ENCODE measurements around the gene SELENOS.

Gene SELENOS

GRCh38 chr15:101277038-101277822 is at the start of gene SELENOS:
Gene SELENOS (minus strand): TSS chr15:101277485. CDS start chr15:101277417, 68 bp downstream.
- DNase-seq = peak; percentile 77

GRCh38 chr15:101326462-101327146 is 49.3 kb upstream of the SELENOS start:
- DNase-seq = no peak

- no peak for DNase-seq
Observed at GRCh38 chr15:101326026-101326315, 48.7 kb upstream of the SELENOS start.

- DNase-seq = no peak
Observed at GRCh38 chr15:101325263-101326025, 48.2 kb upstream of the SELENOS start.

- no peak for DNase-seq
Observed at GRCh38 chr15:101324524-101325177, 47.4 kb upstream of the SELENOS start.

GRCh38 chr15:101323793-101324523 is 46.7 kb upstream of the SELENOS start:
- DNase-seq = no peak

GRCh38 chr15:101322854-101323477 is 45.7 kb upstream of the SELENOS start:
- no peak for DNase-seq

- no peak for DNase-seq
Observed at GRCh38 chr15:101322016-101322695, 44.9 kb upstream of the SELENOS start.

GRCh38 chr15:101320501-101321052 is 43.3 kb upstream of the SELENOS start:
- DNase-seq = no peak

GRCh38 chr15:101318839-101319238 is 41.6 kb upstream of the SELENOS start:
- no peak for DNase-seq

GRCh38 chr15:101318147-101318819 is 41.0 kb upstream of the SELENOS start:
- DNase-seq = no peak

GRCh38 chr15:101317336-101317872 is 40.1 kb upstream of the SELENOS start:
- no peak for DNase-seq

GRCh38 chr15:101316529-101316928 is 39.2 kb upstream of the SELENOS start:
- no peak for DNase-seq

GRCh38 chr15:101315736-101316135 is 38.5 kb upstream of the SELENOS start:
- no peak for DNase-seq

- no peak for DNase-seq
Observed at GRCh38 chr15:101314336-101315125, 37.2 kb upstream of the SELENOS start.

- no peak for DNase-seq
Observed at GRCh38 chr15:101313041-101313761, 35.9 kb upstream of the SELENOS start.

GRCh38 chr15:101310508-101310907 is 33.2 kb upstream of the SELENOS start:
- DNase-seq = no peak

- no peak for DNase-seq
Observed at GRCh38 chr15:101310161-101310480, 32.8 kb upstream of the SELENOS start.
